GM12878 (cell line): ENCODE results near the gene LRRC7. TPM values are rescaled to one million over a fixed set of nuclear protein-coding genes. Genes with fewer than 3 reads are reported as not detected.

ENCODE experiments used
- ATAC-seq: fragments of 200-7000 bp; cut with Tn5 transposase; 3 replicates; pipeline ENCODE4 v1.9.1; 2020; ENCODE audit warnings: mild to moderate bottlenecking, moderate library complexity
- BruUV-seq: library from RNA; stranded (reverse); fragments of 400-500 nt; replicated peaks from 2 replicates; lab custom pipeline; 2021; lab: Mats Ljungman, UMichigan
- CTCF ChIA-PET: fragments of 300-600 bp; sonication (Branson Sonifier 250); formaldehyde crosslinking; extraction: SDS; loops from one replicate; lab custom pipeline; 2021; ENCODE audit warnings: inconsistent platforms; lab: Yijun Ruan, JAX
- POLR2A ChIA-PET: fragments of 350-600 bp; formaldehyde crosslinking; extraction: SDS; loops from one replicate; lab custom pipeline; 2021; ENCODE audit warnings: inconsistent platforms; lab: Charles Lee
- RAD21 ChIA-PET: fragments of 300-600 bp; sonication (Branson Sonifier 250); formaldehyde crosslinking; loops from one replicate; lab custom pipeline; 2023; ENCODE audit warnings: antibody characterized with exemption; ENCODE audit not compliant: unreplicated experiment; lab: Charles Lee
- SMC1A ChIA-PET: fragments of 300-600 bp; sonication (Branson Sonifier 250); formaldehyde crosslinking; loops from one replicate; lab custom pipeline; 2023; ENCODE audit not compliant: unreplicated experiment, uncharacterized antibody; lab: Charles Lee
- DNase-seq: peaks from one replicate; pipeline ENCODE4 v3.0.0-alpha.2; 2011; ENCODE audit warnings: low read depth, low spot score
- FAIRE-seq: peaks from 3 replicates; lab custom pipeline; 2011; peaks lifted over from hg19 to GRCh38; lab: Jason Lieb, UNC
- H2AFZ ChIP-seq: 2 replicates; pipeline ENCODE4 v1.6.0; 2011; ENCODE audit warnings: low read depth, low read length, control low read depth; ENCODE audit not compliant: control insufficient read depth
- H3K27ac ChIP-seq: 2 replicates; pipeline ENCODE4 v1.5.1; 2011; ENCODE audit warnings: control low read depth; ENCODE audit not compliant: control insufficient read depth, insufficient read depth
- H3K27me3 ChIP-seq, 2 experiments: replicated peaks in 1 of 2; 2 replicates each; pipeline versions ENCODE4 v1.6.0 to v1.6.1; 2011; ENCODE audit warnings: low read length in 1 of 2; ENCODE audit not compliant: control insufficient read depth in 2 of 2, insufficient read depth in 2 of 2
- H3K36me3 ChIP-seq, 2 experiments: 2 replicates each; pipeline ENCODE4 v1.5.1; 2011; ENCODE audit warnings: low read length in 1 of 2; ENCODE audit not compliant: control insufficient read depth in 2 of 2, insufficient read depth in 2 of 2
- H3K4me1 ChIP-seq: 2 replicates; pipeline ENCODE4 v1.6.1; 2011; ENCODE audit warnings: mild to moderate bottlenecking, low read length, moderate library complexity, mixed read lengths; ENCODE audit not compliant: control insufficient read depth, insufficient read depth
- H3K4me2 ChIP-seq: 2 replicates; pipeline ENCODE4 v1.6.0; 2011; ENCODE audit warnings: control low read depth; ENCODE audit not compliant: control insufficient read depth, insufficient read depth
- H3K4me3 ChIP-seq: fragments of 200-600 bp; sonication (generic); 2 replicates; pipeline ENCODE4 v1.5.1; 2016
- H3K79me2 ChIP-seq: 2 replicates; pipeline ENCODE4 v1.6.0; 2011; ENCODE audit warnings: low read length; ENCODE audit not compliant: control insufficient read depth, insufficient read depth
- H3K9ac ChIP-seq: 2 replicates; pipeline ENCODE4 v1.8.0; 2011; ENCODE audit warnings: low read length, control low read depth, mixed read lengths; ENCODE audit not compliant: control insufficient read depth, insufficient read depth
- H3K9me3 ChIP-seq: replicated peaks from 3 replicates; pipeline ENCODE4 v1.5.1; 2011; ENCODE audit warnings: mild to moderate bottlenecking, low read length; ENCODE audit not compliant: control insufficient read depth, insufficient read depth
- H4K20me1 ChIP-seq: 2 replicates; pipeline ENCODE4 v1.6.0; 2011; ENCODE audit not compliant: control insufficient read depth, insufficient read depth
- ATF7 ChIP-seq: fragments of 450-650 bp; IDR thresholded peaks from 2 replicates; pipeline ENCODE4 v1.6.1; 2016; ENCODE audit warnings: low read depth, mild to moderate bottlenecking
- BHLHE40 ChIP-seq, 2 experiments: fragments of 450-650 bp in 1 of 2; IDR thresholded peaks; 2 replicates each; pipeline ENCODE4 v1.6.1; 2011 to 2017; ENCODE audit warnings: low read depth in 2 of 2, borderline replicate concordance in 1 of 2, improper control_type of control experiment in 1 of 2, low read length in 1 of 2, mild to moderate bottlenecking in 1 of 2
- CBFB ChIP-seq: IDR thresholded peaks from 2 replicates; pipeline ENCODE4 v1.6.1; 2016; ENCODE audit warnings: antibody characterized with exemption, low read depth
- CBX5 ChIP-seq: sonication (generic); IDR thresholded peaks from 2 replicates; pipeline ENCODE4 v1.6.1; 2016; ENCODE audit warnings: low read depth, moderate library complexity, mild to moderate bottlenecking, inconsistent platforms
- CTCF ChIP-seq, 3 experiments: IDR thresholded peaks in 2 of 3; conservative IDR thresholded peaks in 1 of 3; 2 replicates each; pipeline ENCODE4 v1.5.1; 2011; ENCODE audit warnings: low read depth in 3 of 3, low read length in 3 of 3, mild to moderate bottlenecking in 3 of 3, control low read depth in 2 of 3, moderate library complexity in 2 of 3, inconsistent platforms in 1 of 3, mixed read lengths in 1 of 3; ENCODE audit not compliant: control insufficient read depth in 2 of 3, insufficient read depth in 1 of 3; ENCODE audit errors: extremely low read depth in 1 of 3
- EED ChIP-seq: sonication (generic); IDR thresholded peaks from 2 replicates; pipeline ENCODE4 v1.6.1; 2016; ENCODE audit warnings: antibody characterized with exemption, low read depth
- ETV6 ChIP-seq, 2 experiments: fragments of 450-650 bp in 1 of 2; IDR thresholded peaks in 1 of 2; conservative IDR thresholded peaks in 1 of 2; 2 replicates each; pipeline ENCODE4 v1.6.1; 2014; ENCODE audit warnings: antibody characterized with exemption in 1 of 2, borderline replicate concordance in 1 of 2, low read depth in 1 of 2, mild to moderate bottlenecking in 1 of 2, moderate library complexity in 1 of 2
- EZH2 ChIP-seq: IDR thresholded peaks from 2 replicates; pipeline ENCODE4 v1.6.1; 2012; ENCODE audit warnings: low read depth, mild to moderate bottlenecking, control low read depth, inconsistent platforms, low read length, borderline replicate concordance; ENCODE audit not compliant: control insufficient read depth
- FOS ChIP-seq: IDR thresholded peaks from 3 replicates; pipeline ENCODE4 v1.6.1; 2011; ENCODE audit warnings: borderline replicate concordance; ENCODE audit not compliant: insufficient read length; ENCODE audit errors: extremely low read depth
- MEF2B ChIP-seq: fragments of 450-650 bp; IDR thresholded peaks from 2 replicates; pipeline ENCODE4 v1.6.1; 2018; ENCODE audit warnings: mild to moderate bottlenecking, moderate library complexity; ENCODE audit not compliant: partially characterized antibody, poor library complexity, severe bottlenecking
- NFIC ChIP-seq: IDR thresholded peaks from 2 replicates; pipeline ENCODE4 v1.6.1; 2012; ENCODE audit warnings: low read depth, mild to moderate bottlenecking, inconsistent platforms, low read length, moderate library complexity
- NR2C1 ChIP-seq: fragments of 450-650 bp; IDR thresholded peaks from 2 replicates; pipeline ENCODE4 v1.6.1; 2017; ENCODE audit warnings: antibody characterized with exemption, mild to moderate bottlenecking, moderate library complexity
- NR2C2 ChIP-seq: IDR thresholded peaks from 2 replicates; pipeline ENCODE4 v1.6.1; 2011; ENCODE audit warnings: borderline replicate concordance, low read depth; ENCODE audit not compliant: control insufficient read depth, insufficient read length
- NR2F1 ChIP-seq: fragments of 450-650 bp; conservative IDR thresholded peaks from 2 replicates; pipeline ENCODE4 v1.6.1; 2017; ENCODE audit warnings: mild to moderate bottlenecking
- POLR2A ChIP-seq: IDR thresholded peaks from 2 replicates; pipeline ENCODE4 v1.6.1; 2011; ENCODE audit warnings: low read depth, mild to moderate bottlenecking, low read length
- RBBP5 ChIP-seq: fragments of 200-600 bp; sonication (generic); conservative IDR thresholded peaks from 2 replicates; pipeline ENCODE4 v1.6.1; 2016
- RELA ChIP-seq: fragments of 450-650 bp; IDR thresholded peaks from 2 replicates; pipeline ENCODE4 v1.8.0; 2014; ENCODE audit warnings: borderline replicate concordance; ENCODE audit not compliant: partially characterized antibody
- SIN3A ChIP-seq: IDR thresholded peaks from 2 replicates; pipeline ENCODE4 v1.6.1; 2012; ENCODE audit warnings: low read depth, low read length, improper control_type of control experiment
- SMAD5 ChIP-seq: IDR thresholded peaks from 2 replicates; pipeline ENCODE4 v1.6.1; 2016; ENCODE audit warnings: antibody characterized with exemption, low read depth
- SREBF1 ChIP-seq: IDR thresholded peaks from 2 replicates; pipeline ENCODE4 v1.6.1; 2012; ENCODE audit warnings: mild to moderate bottlenecking, low read length
- SREBF2 ChIP-seq: IDR thresholded peaks from 2 replicates; pipeline ENCODE4 v1.6.1; 2012; ENCODE audit warnings: mild to moderate bottlenecking, low read length
- YBX1 ChIP-seq: fragments of 450-650 bp; IDR thresholded peaks from 2 replicates; pipeline ENCODE4 v1.6.1; 2016; ENCODE audit warnings: antibody characterized with exemption
- ZNF207 ChIP-seq: fragments of 450-650 bp; IDR thresholded peaks from 2 replicates; pipeline ENCODE4 v1.6.1; 2014; ENCODE audit warnings: antibody characterized with exemption, mild to moderate bottlenecking, borderline replicate concordance
- ZNF217 ChIP-seq: fragments of 450-650 bp; IDR thresholded peaks from 2 replicates; pipeline ENCODE4 v1.6.1; 2017; ENCODE audit warnings: antibody characterized with exemption, mild to moderate bottlenecking
- ZNF384 ChIP-seq: IDR thresholded peaks from 2 replicates; pipeline ENCODE4 v1.6.1; 2012; ENCODE audit warnings: low read depth, mild to moderate bottlenecking, low read length, improper control_type of control experiment, borderline replicate concordance
- WGBS: methylation state at CpG from one replicate; pipeline ENCODE4 v1.1.6; 2016; ENCODE audit warnings: low lambda C conversion rate; ENCODE audit not compliant: insufficient replicate concordance, insufficient coverage; ENCODE audit errors: missing lambda C conversion rate; 5-methylcytosine and 5-hydroxymethylcytosine counted together
- in situ Hi-C: fragments of 300-500 bp; cut with MboI; formaldehyde crosslinking; loops from 9 replicates; pipeline ENCODE4 v1.14.3; 2018; ENCODE audit warnings: mixed read lengths
- intact Hi-C: fragments of 100-400 bp; cut with micrococcal nuclease; formaldehyde crosslinking; loops from one replicate; pipeline ENCODE4 v1.14.2; 2022; ENCODE audit not compliant: unreplicated experiment
- polyA plus RNA-seq, 11 experiments: library from polyadenylated mRNA; depleted of rRNA in 4 of 11; unstranded in 6 of 11; stranded (reverse) in 5 of 11; fragments of >200 nt; fragmentation: Nextera tagmentation in 4 of 11; fragmentation: Illumina TruSeq in 1 of 11; extraction: Ambion mirVana in 4 of 11; extraction: Trizol in 1 of 11; gene quantifications; 1 replicate in 1 of 11; 2 replicates in 10 of 11; pipeline versions ENCODE4 v1.2.1 to v1.2.3, GENCODE V29; 2011 to 2016; ENCODE audit warnings: inconsistent platforms in 2 of 11, missing spikeins in 2 of 11, low read depth in 1 of 11
- total RNA-seq, 4 experiments: library from RNA; depleted of rRNA in 3 of 4; stranded (reverse); fragments of >200 nt in 3 of 4; fragmentation: Illumina TruSeq in 1 of 4; extraction: Trizol in 1 of 4; gene quantifications; 2 replicates each; pipeline versions ENCODE4 v1.2.1 to v1.2.3, GENCODE V29; 2013 to 2021

Gene LRRC7
- total and polyA plus RNA-seq, 10 of the 15 experiments (the other 5 are each of a cell fraction or from before 2014, with no cell fraction given) = 0.05 to 1.4 (median 0.24) TPM; not detected in 5

GRCh38 chr1:69967245-69967766, 399.6 kb downstream of the LRRC7 start:
- H4K20me1 ChIP-seq = no peaks in the 10 kb centered on the region
- H3K9ac ChIP-seq = no peak overlapping the region
- ChIA-PET SMC1A (interaction anchor here (0.6 to 1.2 kb wide), 2 partner anchors 24 to 1893 kb away, joined by 3 read pairs; no protein-coding TSS in a partner anchor), CTCF (interaction anchor here (0.7 kb wide), 1 partner anchor 96 kb away, joined by 3 read pairs; no protein-coding TSS in a partner anchor), POLR2A (no interaction called here), RAD21 (no interaction called here)
- no peaks in the 10 kb centered on the region for H3K9me3 ChIP-seq
- no peaks in the 10 kb centered on the region for H3K4me1 ChIP-seq
- FAIRE-seq (no peak), ATAC-seq (peak; percentile 88), DNase-seq (no peak)
- in situ Hi-C loops (no loop called here), intact Hi-C loops (no loop called here)
- no TSS peak for BruUV-seq
- H3K27me3 ChIP-seq = no peaks in the 10 kb centered on the region
- TF ChIP-seq SREBF2 (no peak), ZNF384 (no peak), SIN3A (no peak), NR2C2 (no peak), EED (no peak), BHLHE40 (IDR thresholded peaks at IDR 0.05; ENCODE audit: borderline replicate concordance in 1 of 2, low read depth in 2 of 2, low read length in 1 of 2) (no peak), ETV6 (conservative IDR thresholded peaks at IDR 0.05 in 1 of 2, IDR thresholded peaks at IDR 0.05 in 1 of 2; ENCODE audit: borderline replicate concordance in 1 of 2, low read depth in 1 of 2) (no peak), FOS (no peak), SMAD5 (no peak), EZH2 (no peak), ATF7 (no peak), ZNF217 (no peak), NR2C1 (no peak), ZNF207 (no peak), YBX1 (no peak), CBFB (no peak), SREBF1 (no peak), POLR2A (no peak), CBX5 (no peak), NR2F1 (0 out of 2 replicates have a peak, but pooled peaks have one; percentile 17), NFIC (no peak), RELA (no peak), RBBP5 (no peak), MEF2B (peak; percentile 79), CTCF (IDR thresholded peaks at IDR 0.05 in 2 of 3, conservative IDR thresholded peaks at IDR 0.05 in 1 of 3; ENCODE audit: control insufficient read depth in 2 of 3, extremely low read depth in 1 of 3, insufficient read depth in 1 of 3, low read depth in 3 of 3, low read length in 3 of 3) (0 out of 6 replicates have a peak, but pooled peaks of 1 of the 3 experiments have one; percentile 1)
- H3K4me3 ChIP-seq = no peak overlapping the region
- WGBS = 25% methylated on average over 3 of the region's 3 CpGs
- no peak overlapping the region for H3K27ac ChIP-seq
- H3K79me2 ChIP-seq = no peaks in the 10 kb centered on the region
- H2AFZ ChIP-seq = no peak overlapping the region
- H3K36me3 ChIP-seq = no peaks in the 10 kb centered on the region
- no peak overlapping the region for H3K4me2 ChIP-seq
